Stimulated activated CD4-positive, alpha-beta T cell treated with anti-CD3 and anti-CD28 coated beads, Interleukin-12 subunit alpha, Interleukin-12 subunit beta, amount 100 ng/mL, for 48 hours (primary cell): ENCODE measurements around the gene PRCP.

ENCODE experiments used
- DNase-seq, 3 donors: peaks; one replicate each; pipeline ENCODE4 v3.0.0-alpha.2; 2020; ENCODE audit warnings: low read depth in 2 of 3, low spot score in 1 of 3

PRCP gene

DNA sequence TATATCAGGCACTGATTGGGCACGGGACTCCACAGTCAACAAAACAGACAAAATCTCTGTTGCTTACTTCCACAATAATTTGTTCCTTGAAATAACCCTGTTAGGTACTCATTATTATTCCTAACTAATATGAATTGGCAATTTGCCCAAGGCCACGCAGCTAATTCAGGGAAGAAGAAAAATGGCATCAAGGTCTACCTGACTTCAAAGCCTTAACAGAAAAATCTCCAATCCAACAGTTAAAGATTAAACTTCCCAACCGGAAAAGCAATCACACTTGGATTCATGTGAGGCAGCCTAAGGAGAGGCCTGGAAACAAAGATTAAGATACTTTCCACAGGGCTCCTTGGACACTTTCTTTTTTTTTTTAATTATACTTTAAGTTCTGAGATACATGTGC, 68.9 kb downstream of the PRCP start:
- no peak for DNase-seq

DNA sequence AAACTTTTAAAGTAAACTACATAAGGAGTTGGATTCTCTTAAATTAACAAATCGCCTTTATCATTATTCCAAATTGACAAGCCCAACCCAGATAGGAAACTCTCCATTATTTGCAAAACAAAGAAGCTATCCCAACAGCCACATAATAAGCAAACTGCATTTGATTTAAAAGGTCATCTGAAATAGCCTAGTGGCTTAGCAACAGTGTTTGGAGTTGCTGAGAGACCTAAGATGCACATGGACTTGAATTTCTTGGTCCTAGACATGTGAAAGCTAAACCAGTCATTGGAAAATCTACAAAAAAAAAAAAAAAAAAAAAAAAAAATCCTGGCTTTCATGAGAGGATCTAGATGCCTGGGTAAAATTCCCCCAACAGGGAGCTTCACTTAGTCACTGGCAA, 69.5 kb downstream of the PRCP start:
- DNase-seq: no peak

DNA sequence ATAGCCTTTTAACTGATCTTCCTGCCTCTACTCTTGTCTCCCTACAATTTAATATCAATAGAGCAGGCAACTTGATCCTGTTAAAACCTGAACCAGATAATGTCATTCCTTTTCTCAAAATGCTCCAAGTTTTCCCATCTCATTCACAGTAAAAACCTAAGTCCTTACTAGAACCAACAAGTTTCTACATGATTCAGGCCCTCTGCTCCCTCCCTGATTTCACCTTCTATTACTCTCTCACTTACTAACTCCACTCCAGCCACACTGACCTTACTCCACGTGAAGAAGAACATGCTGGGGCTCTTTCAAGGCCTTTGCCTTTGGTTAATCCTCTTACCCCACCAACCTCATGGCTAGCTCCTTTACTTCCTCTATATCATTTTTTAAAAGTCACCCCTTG, 71.1 kb downstream of the PRCP start:
- DNase-seq: no peak

DNA sequence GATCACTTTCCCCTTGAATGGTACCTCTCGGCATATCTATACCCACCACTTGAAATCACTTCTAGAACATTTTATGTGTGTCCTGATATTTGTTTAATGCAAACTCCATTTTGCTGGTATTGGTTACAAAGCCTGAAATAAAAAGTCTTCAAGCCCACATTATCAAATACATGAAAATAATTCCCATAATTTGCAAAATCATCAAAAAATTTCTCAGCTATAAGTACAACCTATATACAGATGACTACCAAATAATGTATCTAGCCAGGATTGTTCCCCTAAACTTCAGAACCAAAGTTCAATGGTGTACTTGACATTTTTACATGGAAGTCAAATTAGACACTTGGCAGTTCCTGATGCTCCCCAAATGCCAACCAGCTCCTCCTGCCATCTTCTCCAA, 71.8 kb downstream of the PRCP start:
- no peak for DNase-seq

DNA sequence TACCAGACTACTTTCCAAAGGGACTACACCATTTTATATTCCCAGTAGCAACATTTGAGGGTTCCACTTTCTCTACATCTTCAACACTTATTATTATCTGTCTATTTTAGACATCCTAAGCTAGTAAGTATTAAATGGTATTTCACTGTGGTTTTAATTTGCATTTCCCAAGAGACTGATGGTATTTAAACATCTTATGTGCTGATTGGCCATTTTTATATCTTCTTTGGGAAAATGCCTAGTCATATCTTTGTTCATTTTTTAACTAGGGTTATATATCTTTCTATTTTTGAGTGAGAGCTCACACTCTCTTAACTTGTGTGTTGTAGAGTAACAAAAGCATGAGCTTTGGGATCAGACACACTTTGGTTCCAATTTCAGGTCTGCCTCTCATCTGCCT, 73.7 kb downstream of the PRCP start:
- DNase-seq: no peak

DNA sequence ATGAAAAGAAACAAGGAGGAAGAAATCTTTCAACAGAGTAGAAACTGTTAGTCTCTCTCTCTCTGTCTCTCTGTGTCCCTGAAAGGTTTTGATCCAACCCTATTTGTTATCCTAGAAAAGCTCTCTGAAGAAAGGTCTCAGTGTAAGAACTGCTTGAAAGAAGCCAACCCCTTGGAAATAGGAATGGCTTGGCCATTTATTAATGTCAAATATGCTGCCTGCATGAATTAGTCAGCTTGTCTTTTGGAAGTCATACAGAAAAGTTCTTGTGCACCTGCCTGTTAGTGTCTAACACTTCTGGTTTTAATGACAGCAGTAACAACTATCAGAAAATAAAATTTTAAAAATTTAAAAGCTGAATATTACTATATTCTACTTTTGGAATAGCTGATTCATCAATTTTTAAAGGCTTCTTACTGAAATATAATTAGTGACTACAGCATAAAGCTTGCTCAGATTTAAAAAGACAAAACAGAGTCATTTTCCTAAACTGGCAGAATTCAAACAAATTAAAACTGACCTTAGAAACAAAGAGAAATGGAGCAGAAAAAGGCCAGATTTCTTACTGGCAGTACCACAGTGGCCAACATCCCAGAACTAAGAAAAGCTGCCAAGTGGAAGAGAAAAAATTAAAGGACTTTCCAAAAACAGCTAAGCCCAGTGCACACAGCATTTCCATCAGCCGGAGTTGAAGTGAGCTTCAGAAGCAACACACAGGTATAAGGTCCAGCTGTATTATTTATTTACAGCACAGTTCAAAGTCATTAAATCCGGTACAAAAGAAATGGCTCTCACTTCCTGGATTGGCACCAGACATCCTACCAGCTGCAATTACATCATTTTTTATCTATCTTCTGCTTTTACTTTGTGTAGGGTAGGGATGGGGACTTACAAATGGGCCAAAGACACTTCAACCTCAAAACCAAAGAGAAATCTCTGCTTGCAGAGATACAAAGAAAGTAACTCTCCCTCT, 76.3 kb downstream of the PRCP start:
- no peak for DNase-seq

DNA sequence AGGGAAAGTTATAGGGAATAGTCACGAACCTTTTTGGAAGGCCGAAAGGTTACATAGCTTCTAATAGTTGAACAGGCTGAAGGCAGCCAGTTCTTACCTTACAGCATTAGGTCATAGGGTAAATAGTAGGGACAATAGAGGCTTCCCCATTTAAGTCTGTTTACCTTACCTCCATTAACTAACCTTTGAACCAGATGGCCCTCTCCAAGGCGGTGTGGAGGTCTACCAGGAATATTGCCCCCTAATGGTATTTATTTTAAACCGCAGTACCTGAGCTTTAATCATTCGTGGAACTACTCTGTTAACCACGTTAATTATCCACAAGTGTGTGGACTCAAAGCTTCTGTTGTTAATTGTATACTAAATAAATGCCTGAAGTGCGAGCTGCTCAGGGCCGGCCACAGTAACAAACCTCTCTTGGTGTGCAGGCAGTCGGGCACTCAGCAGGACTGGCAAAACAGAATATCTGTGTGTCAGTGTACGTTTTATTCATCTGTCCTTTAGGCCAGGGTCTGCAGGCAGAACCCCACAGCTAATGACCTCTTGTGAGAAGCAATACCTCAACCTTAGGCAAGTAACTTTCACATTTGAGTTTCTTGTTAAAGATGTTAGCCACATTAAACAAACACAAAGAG, 81.7 kb downstream of the PRCP start:
- DNase-seq: no peak

DNA sequence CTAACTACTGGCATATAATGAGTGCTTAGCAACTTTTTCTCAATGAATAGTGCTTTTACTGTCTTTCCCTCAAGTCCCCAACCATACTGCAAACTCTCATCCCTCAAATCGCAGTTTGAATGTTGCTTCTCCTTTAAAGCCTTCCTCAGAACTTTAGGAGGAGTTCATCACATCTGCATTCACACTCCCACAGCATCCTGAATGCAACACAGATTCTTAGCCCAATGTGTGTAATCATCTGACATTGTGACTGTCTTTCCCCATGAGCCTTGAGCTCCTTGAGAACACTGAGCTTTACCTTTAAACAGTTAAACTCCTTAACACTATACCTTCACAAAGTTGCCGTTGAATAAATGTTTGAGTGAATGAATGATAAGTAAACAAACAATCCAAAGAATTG, 84.8 kb downstream of the PRCP start:
- DNase-seq: no peak

DNA sequence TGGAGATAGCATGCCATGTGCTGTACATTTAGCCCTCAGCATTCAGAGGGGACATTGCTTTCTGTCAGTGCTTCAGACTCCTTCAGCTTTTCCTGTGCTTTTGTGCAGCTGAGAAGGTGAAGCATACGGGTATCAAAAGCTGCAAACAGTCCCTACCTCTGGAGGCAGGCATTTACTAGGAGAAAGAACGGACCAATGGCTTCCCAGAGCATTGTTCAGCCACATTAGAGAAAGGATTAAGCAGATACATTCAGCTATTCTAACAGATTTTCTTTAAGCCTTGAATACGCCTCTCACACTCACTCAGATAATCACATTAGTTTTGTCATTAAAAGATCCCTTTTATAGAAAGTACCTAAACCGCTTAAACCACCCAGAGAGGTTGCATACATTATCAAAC, 85.9 kb downstream of the PRCP start:
- no peak for DNase-seq

DNA sequence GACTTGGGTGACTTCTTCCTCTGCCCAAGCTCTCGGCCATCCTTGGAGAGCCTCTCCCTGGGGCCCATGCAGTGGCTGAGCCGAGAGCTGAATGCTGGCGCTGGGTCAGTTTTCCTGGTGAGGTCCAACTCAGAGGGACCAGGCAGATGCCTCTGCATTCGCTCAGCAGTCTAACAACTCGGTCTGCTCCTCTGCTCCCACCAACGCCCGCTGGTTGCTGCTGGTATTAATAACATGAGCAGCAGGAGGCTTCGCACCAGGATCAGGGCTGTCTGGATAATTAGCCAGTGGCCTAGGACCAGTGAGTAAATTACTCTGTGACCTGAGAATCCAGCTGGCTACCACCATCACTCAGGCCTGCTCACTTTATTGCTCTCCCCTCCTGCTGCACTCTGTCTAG, 88.9 kb downstream of the PRCP start:
- DNase-seq: no peak

DNA sequence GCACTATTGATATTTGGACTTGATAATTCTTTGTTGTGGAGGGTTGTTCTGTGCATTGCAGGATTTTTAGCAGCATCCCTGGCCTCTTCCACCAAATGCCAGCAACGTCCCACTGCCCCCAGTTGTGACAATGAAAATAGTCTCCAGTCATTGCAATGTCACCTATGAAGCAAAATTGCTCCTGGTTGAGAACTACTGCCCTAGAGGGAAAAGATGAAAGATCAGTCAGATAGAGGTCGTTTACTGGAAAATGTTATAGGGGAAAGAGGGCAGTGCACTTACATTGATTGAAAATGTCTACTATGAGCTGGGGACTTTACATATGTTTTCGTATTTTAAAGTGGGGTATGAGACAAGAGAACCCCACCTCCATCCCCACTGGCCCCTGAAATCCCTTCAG, 89.5 kb downstream of the PRCP start:
- DNase-seq: no peak

DNA sequence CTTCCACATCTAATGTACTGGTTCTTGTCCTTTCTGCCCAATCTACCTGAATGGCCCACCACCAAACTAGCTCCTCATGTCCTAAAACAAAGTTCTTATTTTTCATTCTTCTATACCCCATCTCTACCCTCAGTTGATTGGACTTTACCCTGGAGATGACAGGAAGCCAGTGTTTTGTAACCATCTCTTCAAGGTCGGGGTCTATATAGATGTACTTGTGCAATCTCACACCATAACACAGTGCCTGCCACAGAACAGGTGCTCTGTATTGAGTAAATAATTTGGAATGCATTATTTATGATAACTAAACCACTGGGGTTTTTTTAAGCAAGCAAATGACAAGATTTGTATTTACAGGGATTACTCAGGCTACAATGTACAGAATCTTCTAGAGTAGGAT, 89.9 kb downstream of the PRCP start:
- DNase-seq: no peak

DNA sequence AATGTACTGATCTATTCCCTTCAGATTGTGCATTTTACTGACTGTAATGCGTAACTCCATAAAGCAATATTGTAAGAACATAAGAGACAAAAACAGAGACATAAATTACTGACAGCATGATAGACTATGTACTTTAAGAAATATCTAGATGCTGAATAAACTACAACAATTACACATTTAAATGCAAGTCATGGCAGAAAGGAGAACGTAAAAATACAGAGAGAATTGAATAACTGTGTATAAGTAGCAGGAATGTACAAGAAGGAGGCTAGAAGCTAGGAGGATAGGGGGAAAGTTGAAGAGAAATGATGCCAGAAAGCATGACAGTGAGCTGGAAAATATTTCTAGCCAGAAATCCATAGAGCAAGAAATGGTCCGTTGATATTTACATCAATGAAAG, 92.6 kb downstream of the PRCP start:
- no peak for DNase-seq

DNA sequence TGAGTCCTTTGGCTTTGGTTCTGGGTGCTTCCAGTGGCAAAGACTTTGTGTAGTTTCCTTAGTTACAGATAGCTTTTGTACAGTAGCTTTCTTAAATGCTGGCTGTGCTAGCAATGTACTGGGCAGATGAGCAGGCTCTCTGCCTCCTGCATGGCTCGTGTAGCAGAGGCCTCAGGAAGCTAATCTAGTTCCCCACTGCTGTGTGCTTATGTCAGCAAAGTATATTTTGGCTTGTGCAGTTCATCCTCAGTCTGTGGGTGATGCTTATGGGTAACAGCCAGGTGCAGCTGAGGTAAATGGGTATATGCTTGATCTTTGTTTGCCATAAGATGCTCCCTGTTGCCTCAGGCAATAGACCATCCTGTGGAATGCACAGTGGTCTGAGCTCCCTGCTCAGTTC, 97.5 kb downstream of the PRCP start:
- DNase-seq: no peak

DNA sequence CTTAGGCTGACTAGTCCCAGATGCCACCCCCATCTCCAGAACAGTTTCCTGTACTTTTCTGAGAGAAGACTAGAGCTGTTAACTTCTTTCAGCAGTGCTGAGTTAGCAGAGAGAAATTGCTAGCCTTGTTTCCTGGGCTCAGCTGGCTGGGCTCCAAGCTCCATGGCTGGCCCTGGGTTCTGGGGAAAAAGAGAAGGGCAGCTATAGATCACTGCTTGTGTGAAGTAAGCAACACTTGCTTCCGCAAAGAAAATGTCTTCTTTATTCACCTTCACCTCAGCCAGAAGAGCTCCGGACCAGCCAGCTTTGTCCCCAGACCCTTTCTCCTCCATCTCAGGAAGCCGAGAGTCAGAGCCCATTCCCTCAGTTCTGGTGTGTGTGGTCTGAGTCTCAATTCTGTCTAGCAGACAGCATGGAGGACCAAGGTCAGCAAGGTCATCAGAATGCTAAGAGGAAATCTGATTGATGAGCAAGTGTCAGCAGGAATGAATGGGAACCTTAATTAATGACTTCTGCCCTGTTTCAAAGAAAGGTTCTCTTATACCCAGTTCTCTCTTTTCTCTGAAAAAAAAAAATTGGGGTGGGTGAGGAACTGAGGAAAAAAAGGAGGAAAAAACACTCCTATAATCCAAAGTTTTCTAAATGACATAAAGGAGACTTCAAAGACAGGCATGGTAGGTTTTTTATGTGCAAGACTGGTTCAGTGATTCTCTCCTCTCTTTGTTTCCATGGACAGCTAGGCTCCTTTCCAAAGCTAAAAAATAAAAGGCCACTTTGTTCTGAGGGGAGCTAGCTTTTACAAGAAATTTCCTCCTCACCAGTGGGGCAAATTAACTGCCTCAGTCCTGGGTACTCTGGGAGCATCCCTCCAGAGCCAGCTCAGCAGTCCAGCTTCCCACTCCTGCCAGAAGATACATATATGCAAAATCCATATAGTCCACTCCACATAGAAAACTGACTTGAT, 103.0 kb downstream of the PRCP start:
- no peak for DNase-seq

DNA sequence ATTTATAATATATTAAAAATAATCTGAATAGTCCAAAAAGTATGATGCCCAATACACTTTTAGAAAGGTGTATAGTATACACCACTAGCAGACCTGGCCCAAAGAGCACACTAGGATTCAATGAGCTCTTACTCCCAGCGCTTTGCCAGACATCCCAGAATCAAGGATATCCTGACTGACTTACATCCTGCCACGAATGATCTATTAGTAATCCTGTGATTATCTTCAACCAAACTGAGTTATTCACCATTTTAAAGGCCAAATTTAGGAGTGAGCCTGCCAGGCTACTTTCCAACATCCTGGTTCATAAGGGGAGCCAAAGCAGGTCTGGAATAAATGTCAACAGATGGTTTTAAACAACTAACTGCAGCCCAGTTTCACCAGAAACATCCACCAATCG, 105.7 kb downstream of the PRCP start:
- DNase-seq: no peak

DNA sequence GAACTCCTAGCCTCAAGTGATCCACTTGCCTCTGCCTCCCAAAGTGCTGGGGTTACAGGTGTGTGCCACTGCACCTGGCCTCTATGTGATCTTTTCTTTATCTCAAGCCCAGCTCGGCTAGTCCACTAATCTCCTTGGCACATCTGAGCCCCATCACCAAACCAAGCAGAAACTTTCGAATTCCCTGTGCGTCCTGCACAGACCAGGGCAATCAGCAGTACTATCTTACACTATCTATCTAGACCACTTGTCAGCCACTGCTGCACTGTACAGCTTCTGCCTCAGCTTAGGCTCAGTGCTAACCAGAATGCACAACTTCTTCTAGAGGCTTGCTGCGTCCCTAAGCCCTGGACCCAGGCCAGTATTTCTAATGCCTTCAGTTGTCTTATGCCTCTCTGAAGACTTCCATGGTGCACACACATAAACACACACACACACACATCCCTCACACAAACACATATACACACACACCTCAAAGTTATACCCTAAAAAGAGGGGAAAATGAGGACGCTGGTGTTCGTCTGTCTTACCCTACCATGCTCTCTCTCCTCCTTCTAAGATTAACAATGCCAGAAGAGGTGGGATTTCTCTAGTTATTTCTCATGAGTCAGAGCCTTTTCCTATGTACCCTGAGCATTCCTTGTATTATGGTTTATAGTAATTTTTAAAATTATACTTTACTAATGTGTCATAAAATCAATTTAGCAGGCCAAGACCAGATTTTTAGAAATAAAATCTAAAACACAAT, 107.2 kb downstream of the PRCP start:
- DNase-seq: no peak

DNA sequence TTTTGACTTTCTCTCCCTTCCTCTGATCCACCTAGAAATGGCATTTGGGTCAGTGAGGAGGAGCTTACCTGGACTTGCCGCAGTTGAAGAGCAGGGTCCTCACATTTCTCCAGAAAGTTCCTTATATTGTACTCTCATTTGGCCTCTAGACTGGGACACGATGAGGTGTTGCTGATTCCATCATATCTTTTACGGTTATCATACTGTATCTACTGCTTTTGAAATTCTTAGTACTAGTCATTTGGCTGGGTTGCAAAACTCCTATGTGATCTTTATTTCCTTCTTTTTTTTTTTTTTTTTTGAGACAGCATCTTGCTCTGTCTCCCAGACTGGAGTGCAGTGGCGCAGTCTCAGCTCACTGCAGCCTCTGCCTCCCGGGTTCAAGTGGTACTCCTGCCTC, 107.9 kb downstream of the PRCP start:
- no peak for DNase-seq

DNA sequence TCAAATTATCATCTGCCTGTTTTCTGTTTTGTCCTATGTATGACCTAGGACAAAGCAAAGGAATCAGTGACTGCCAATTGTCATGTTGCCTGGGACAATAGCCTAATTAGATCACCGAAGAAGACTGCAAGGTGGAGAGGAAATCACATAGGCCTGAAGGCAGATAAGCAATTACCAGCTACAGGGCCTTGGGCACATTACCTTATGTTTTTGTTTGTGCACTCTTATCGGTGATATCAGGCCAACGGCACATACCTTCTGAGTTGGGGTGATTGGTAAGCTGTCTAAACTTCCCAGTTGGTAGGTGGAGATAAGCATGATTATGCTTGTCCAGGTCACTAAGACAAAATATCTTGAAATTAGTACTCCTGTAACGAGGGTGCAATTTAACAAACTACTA, 108.5 kb downstream of the PRCP start:
- DNase-seq: no peak

DNA sequence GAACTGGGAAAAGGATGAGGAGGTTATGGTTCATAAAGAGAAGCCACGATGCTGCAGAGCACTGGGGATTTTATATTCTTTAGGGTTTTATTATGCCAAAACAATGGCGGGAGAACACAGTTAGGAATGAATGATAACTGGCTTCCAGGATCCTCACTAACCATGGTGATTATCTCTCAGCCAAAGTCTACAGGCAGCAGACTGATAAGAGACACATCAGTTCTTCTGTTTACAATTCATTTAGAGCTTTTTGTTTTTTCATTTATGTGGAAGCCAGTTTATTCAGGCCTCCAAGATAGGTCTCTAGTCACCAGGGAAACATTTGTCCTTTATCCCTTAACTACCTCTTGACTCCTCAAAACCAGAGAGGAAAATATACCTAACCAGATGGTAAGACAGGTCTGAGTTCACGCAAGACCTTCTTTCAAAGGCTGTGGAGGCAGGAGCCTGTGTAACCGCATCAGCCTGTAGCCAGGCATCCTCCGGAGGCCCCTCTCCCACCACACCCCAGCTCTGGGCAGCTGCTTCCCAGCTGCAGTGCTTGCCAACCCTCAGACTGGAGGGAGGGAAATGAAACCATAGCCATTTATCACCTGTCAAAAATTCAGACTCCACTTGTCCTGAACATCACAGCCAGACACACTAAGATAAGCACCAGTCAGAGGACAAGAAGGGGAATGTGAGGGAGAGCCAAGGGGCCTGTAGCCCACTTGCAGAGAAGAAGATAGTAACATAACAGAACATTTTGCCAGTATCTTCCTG, 109.3 kb downstream of the PRCP start:
- no peak for DNase-seq
